OCI-LY1 (cell line): Measurements from ENCODE around the gene C11orf24.

Experiments
- H2AFZ ChIP-seq: fragments of 200-600 bp; sonication (generic), shearing (Covaris generic); 2 replicates; pipeline ENCODE4 v1.6.0; 2014; ENCODE audit warnings: antibody characterized with exemption, mild to moderate bottlenecking, low read length
- H3F3A ChIP-seq: fragments of 200-600 bp; sonication (generic), shearing (Covaris generic); 2 replicates; pipeline ENCODE4 v1.6.0; 2014; ENCODE audit warnings: mild to moderate bottlenecking, antibody characterized with exemption, low read length, moderate library complexity; ENCODE audit not compliant: insufficient read depth
- H3K27ac ChIP-seq: fragments of 200-600 bp; sonication (generic); 2 replicates; pipeline ENCODE4 v1.5.1; 2014; ENCODE audit warnings: low read length, mixed run types, mild to moderate bottlenecking, low read depth; ENCODE audit not compliant: poor library complexity, severe bottlenecking
- H3K27me3 ChIP-seq: fragments of 200-600 bp; sonication (generic); 2 replicates; pipeline ENCODE4 v1.6.0; 2014; ENCODE audit warnings: antibody characterized with exemption, mild to moderate bottlenecking, low read length, moderate library complexity; ENCODE audit not compliant: insufficient read depth
- H3K36me3 ChIP-seq: fragments of 200-600 bp; sonication (generic); 2 replicates; pipeline ENCODE4 v1.6.1; 2014; ENCODE audit warnings: mild to moderate bottlenecking, antibody characterized with exemption, low read length, moderate library complexity, mixed read lengths; ENCODE audit not compliant: insufficient read depth
- H3K4me1 ChIP-seq: fragments of 200-600 bp; sonication (generic); 2 replicates; pipeline ENCODE4 v1.5.1; 2014; ENCODE audit warnings: mild to moderate bottlenecking, low read length, moderate library complexity; ENCODE audit not compliant: insufficient read depth, severe bottlenecking
- H3K4me2 ChIP-seq: fragments of 200-600 bp; sonication (generic), shearing (Covaris generic); 2 replicates; pipeline ENCODE4 v1.6.1; 2014; ENCODE audit warnings: low read length
- H3K4me3 ChIP-seq: fragments of 200-600 bp; sonication (generic); 2 replicates; pipeline ENCODE4 v1.5.1; 2014; ENCODE audit warnings: low read length, low read depth, mild to moderate bottlenecking, mixed read lengths; ENCODE audit not compliant: poor library complexity, severe bottlenecking
- H3K79me2 ChIP-seq: fragments of 200-600 bp; shearing (Covaris generic); 2 replicates; pipeline ENCODE4 v1.6.1; 2016; ENCODE audit warnings: mixed run types, low read length, mixed read lengths; ENCODE audit not compliant: insufficient read depth
- H3K9ac ChIP-seq: fragments of 200-600 bp; sonication (generic), shearing (Covaris generic); 2 replicates; pipeline ENCODE4 v1.6.1; 2014; ENCODE audit warnings: mild to moderate bottlenecking, low read length, mixed read lengths
- H3K9me2 ChIP-seq: fragments of 200-600 bp; sonication (generic), shearing (Covaris generic); 2 replicates; pipeline ENCODE4 v1.6.1; 2014; ENCODE audit warnings: low read depth, mild to moderate bottlenecking, low read length, mixed read lengths
- H3K9me3 ChIP-seq: fragments of 200-600 bp; shearing (Covaris generic); 2 replicates; pipeline ENCODE4 v1.6.1; 2014; ENCODE audit warnings: low read length, mixed read lengths
- H4K20me1 ChIP-seq: fragments of 200-600 bp; sonication (generic), shearing (Covaris generic); 2 replicates; pipeline ENCODE4 v1.6.0; 2016; ENCODE audit warnings: mild to moderate bottlenecking, low read length; ENCODE audit not compliant: insufficient read depth
- EZH2 ChIP-seq: fragments of 200-600 bp; sonication (generic), shearing (Covaris generic); IDR thresholded peaks from 2 replicates; pipeline ENCODE4 v1.8.0; 2017; ENCODE audit warnings: borderline replicate concordance, mixed run types, mild to moderate bottlenecking, antibody characterized with exemption, low read length, moderate library complexity, mixed read lengths
- TF ChIP-seq, protein P1 (sequence below): fragments of 200-600 bp; sonication (generic), shearing (Covaris generic); IDR thresholded peaks from 2 replicates; pipeline ENCODE4 v1.5.1; 2017; ENCODE audit warnings: mild to moderate bottlenecking, antibody characterized with exemption, low read length, moderate library complexity, mixed read lengths

Gene C11orf24

DNA sequence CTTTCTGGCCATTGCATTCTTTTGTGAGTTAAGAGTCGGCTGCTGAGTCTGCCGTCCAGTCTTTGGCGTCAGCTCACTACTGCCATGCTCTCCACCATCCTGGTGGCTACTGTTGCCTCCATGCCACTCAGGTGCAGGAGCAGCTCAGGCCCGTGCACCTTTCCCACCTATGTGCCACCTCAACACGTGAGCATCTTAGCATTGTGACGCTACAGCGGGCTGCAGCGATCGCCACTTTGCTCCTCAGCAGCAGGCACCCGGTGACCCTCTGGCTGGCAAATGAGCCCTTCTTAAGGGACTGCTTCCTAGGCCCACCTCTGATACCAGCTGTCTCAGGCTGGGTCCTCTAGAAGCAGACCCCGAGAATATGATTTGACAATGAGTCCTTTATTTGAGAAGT, 47.2 kb downstream of the C11orf24 start:
- Histone ChIP-seq H3K4me2 (no peak overlapping the region), H3K27me3 (peaks cover 15% of the 10 kb centered on the region; the same call in 1 of the 2 replicates), H3F3A (no peaks in the 10 kb centered on the region), H3K4me3 (no peak overlapping the region), H3K9me2 (no peaks in the 10 kb centered on the region), H3K79me2 (no peaks in the 10 kb centered on the region), H3K36me3 (no peaks in the 10 kb centered on the region), H3K27ac (no peak overlapping the region), H3K9ac (no peak overlapping the region), H4K20me1 (no peaks in the 10 kb centered on the region), H3K4me1 (no peaks in the 10 kb centered on the region), H2AFZ (no peak overlapping the region), H3K9me3 (peaks cover 11% of the 10 kb centered on the region)
- TF ChIP-seq, protein P1, sequence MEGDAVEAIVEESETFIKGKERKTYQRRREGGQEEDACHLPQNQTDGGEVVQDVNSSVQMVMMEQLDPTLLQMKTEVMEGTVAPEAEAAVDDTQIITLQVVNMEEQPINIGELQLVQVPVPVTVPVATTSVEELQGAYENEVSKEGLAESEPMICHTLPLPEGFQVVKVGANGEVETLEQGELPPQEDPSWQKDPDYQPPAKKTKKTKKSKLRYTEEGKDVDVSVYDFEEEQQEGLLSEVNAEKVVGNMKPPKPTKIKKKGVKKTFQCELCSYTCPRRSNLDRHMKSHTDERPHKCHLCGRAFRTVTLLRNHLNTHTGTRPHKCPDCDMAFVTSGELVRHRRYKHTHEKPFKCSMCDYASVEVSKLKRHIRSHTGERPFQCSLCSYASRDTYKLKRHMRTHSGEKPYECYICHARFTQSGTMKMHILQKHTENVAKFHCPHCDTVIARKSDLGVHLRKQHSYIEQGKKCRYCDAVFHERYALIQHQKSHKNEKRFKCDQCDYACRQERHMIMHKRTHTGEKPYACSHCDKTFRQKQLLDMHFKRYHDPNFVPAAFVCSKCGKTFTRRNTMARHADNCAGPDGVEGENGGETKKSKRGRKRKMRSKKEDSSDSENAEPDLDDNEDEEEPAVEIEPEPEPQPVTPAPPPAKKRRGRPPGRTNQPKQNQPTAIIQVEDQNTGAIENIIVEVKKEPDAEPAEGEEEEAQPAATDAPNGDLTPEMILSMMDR: no peak
- TF ChIP-seq EZH2: no peak

DNA sequence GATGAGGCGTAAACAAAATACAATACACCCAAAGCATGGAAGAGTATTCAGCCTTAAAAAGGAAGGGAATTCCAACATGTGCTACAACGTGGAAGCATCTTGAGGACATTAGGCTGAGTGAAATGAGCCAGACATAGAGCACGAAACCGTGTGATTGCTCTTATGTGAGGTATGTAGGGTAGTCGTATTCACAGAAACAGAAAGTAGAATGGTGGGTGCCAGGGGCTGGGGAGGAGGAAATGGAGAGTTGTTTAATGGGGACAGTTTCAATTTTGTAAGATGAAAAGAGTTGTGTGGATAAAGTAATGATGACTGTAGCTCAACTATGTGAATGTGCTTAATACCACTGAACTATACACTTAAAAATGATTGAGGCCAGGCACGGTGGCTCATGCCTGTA, 48.5 kb downstream of the C11orf24 start:
- Histone ChIP-seq H3K79me2 (no peaks in the 10 kb centered on the region), H3K4me1 (no peaks in the 10 kb centered on the region), H3K9ac (no peak overlapping the region), H3K9me3 (no peaks in the 10 kb centered on the region), H3K4me2 (no peak overlapping the region), H4K20me1 (no peaks in the 10 kb centered on the region), H3K27ac (no peak overlapping the region), H3K36me3 (no peaks in the 10 kb centered on the region), H3F3A (no peaks in the 10 kb centered on the region), H2AFZ (no peak overlapping the region), H3K9me2 (no peaks in the 10 kb centered on the region), H3K27me3 (peaks cover 6% of the 10 kb centered on the region; the same call in 1 of the 2 replicates), H3K4me3 (no peak overlapping the region)
- TF ChIP-seq, protein P1: no peak
- no peak for TF ChIP-seq EZH2

DNA sequence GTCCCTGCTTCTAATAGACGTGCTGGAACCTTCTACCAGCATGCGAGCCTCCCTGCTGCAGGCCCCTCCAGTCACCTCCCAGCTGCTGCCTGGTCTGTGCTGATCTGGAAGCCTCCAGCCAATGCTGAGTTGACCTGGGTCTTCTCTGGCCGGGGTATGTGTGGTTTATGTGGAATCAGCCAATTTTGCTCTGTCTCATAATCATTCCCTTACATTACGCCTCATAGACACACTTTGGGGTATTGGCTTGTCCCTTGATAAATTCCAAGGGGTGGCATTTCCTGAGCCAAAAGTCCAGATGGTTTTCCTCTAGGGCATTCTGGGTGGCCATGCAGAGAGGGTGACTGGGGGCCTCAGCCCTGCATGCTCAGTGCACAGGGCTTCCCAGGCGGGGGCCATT, 50.4 kb downstream of the C11orf24 start:
- no peak overlapping the region for H3K9ac ChIP-seq

More for the DNA sequence above, 50.4 kb downstream of the C11orf24 start:
- Histone ChIP-seq H3K79me2 (no peaks in the 10 kb centered on the region), H2AFZ (no peak overlapping the region), H4K20me1 (no peaks in the 10 kb centered on the region), H3K9me2 (no peaks in the 10 kb centered on the region), H3K4me3 (no peak overlapping the region), H3K27me3 (peaks cover 6% of the 10 kb centered on the region; the same call in 1 of the 2 replicates), H3K36me3 (no peaks in the 10 kb centered on the region), H3K4me2 (no peak overlapping the region), H3K27ac (no peak overlapping the region), H3K4me1 (no peaks in the 10 kb centered on the region), H3K9me3 (no peaks in the 10 kb centered on the region), H3F3A (no peaks in the 10 kb centered on the region)
- TF ChIP-seq, protein P1: no peak
- TF ChIP-seq EZH2: no peak
